ENCODE results near the gene RHOB.
"Not testable (repeated sequence)": the region's sequence is repeated elsewhere in the genome, so short reads cannot be mapped to it uniquely, and the experiment has no call there.

RHOB gene

GRCh38 chr2:20422402-20423271, 24.2 kb upstream of the RHOB start:
- DNase-seq, result no peak

- no peak for DNase-seq
Observed at GRCh38 chr2:20423359-20423758, 23.5 kb upstream of the RHOB start.

- DNase-seq, result no peak
Observed at GRCh38 chr2:20423847-20424246, 23.0 kb upstream of the RHOB start.

GRCh38 chr2:20424300-20425290, 22.3 kb upstream of the RHOB start:
- no peak for DNase-seq

GRCh38 chr2:20425371-20425881, 21.4 kb upstream of the RHOB start:
- no peak for DNase-seq

- DNase-seq, result no peak
Observed at GRCh38 chr2:20425884-20426283, 21.0 kb upstream of the RHOB start.

- no peak for DNase-seq
Observed at GRCh38 chr2:20427931-20428526, 18.8 kb upstream of the RHOB start.

- no peak for DNase-seq
Observed at GRCh38 chr2:20428717-20429490, 18.0 kb upstream of the RHOB start.

GRCh38 chr2:20429528-20429927, 17.3 kb upstream of the RHOB start:
- no peak for DNase-seq

- DNase-seq, result no peak
Observed at GRCh38 chr2:20430035-20430434, 16.8 kb upstream of the RHOB start.

- no peak for DNase-seq
Observed at GRCh38 chr2:20430461-20431300, 16.2 kb upstream of the RHOB start.

GRCh38 chr2:20431301-20431698, 15.6 kb upstream of the RHOB start:
- DNase-seq, result no peak

- DNase-seq, result no peak
Observed at GRCh38 chr2:20431772-20432171, 15.1 kb upstream of the RHOB start.

- DNase-seq, result no peak
Observed at GRCh38 chr2:20432714-20433113, 14.2 kb upstream of the RHOB start.

- no peak for DNase-seq
Observed at GRCh38 chr2:20433249-20433648, 13.6 kb upstream of the RHOB start.

- DNase-seq, result no peak
Observed at GRCh38 chr2:20433946-20434553, 12.8 kb upstream of the RHOB start.

- no peak for DNase-seq
Observed at GRCh38 chr2:20434588-20435294, 12.1 kb upstream of the RHOB start.

GRCh38 chr2:20435456-20435855, 11.4 kb upstream of the RHOB start:
- not testable (repeated sequence) for DNase-seq

GRCh38 chr2:20436716-20437470, 10.0 kb upstream of the RHOB start:
- no peak for DNase-seq

Data from effector CD4-positive, alpha-beta T cell (primary cell).